ENCODE results near the gene OBSCN.
"Not testable (repeated sequence)": the region's sequence is repeated elsewhere in the genome, so short reads cannot be mapped to it uniquely, and the experiment has no call there.

OBSCN gene

GRCh38 chr1:228262475-228262874 lies 54.6 kb downstream of the OBSCN start:
- no peak for DNase-seq (ENCODE audit: low read depth in 2 of 2)

DNA sequence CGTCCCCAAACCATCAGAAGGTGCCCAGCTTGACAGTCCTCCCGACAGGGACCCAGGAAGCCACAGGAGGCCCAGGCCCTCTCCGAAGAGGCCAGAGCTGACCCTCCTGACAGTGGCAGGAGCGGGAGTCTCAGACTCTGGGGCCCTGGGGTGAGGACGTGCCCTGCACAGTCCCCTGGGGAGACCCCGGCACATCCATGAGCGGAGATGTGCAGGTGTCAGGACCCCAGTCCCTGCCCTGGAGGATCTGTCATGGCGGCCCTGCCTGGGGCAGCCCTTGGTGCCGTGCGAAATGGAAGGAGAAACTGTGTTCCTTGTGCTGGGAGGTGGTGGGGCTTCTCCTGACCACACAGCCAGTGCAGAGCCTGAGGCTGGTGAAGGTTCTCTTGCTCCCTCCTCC lies 55.8 kb downstream of the OBSCN start:
- no peak for DNase-seq (ENCODE audit: low read depth in 2 of 2)

DNA sequence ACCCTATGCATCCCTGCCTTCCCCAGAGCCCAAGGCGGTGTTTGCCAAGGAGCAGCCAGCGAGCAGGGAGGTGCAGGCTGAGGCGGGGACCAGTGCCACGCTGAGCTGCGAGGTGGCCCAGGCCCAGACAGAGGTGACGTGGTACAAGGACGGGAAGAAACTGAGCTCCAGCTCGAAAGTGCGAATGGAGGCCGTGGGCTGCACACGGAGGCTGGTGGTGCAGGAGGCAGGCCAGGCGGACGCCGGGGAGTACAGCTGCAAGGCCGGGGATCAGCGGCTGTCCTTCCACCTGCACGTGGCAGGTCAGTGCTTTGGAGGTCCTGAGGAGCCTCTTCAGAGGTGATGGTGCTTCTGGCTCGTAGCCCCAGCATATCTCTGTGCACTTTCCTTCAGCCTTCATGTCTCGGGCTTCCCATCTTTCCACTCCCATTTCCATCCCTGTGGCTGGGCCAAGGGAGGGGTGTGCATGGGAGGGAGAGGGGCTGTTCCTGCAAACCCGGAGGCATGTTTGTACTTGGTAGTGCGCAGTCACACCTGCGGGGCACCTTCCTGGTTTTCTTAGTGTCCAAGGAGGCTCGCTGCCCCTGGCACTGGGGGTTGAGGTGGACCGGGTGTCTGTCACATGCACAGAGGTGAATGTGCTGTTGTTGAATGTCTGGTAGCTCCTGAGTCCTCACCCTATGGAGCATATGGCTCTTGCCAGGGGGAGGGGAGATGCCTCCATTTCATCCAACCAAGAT lies 56.4 kb downstream of the OBSCN start:
- DNase-seq (ENCODE audit: low read depth in 2 of 2): no peak

GRCh38 chr1:228265167-228265566 lies 57.3 kb downstream of the OBSCN start:
- no peak for DNase-seq (ENCODE audit: low read depth in 2 of 2)

DNA sequence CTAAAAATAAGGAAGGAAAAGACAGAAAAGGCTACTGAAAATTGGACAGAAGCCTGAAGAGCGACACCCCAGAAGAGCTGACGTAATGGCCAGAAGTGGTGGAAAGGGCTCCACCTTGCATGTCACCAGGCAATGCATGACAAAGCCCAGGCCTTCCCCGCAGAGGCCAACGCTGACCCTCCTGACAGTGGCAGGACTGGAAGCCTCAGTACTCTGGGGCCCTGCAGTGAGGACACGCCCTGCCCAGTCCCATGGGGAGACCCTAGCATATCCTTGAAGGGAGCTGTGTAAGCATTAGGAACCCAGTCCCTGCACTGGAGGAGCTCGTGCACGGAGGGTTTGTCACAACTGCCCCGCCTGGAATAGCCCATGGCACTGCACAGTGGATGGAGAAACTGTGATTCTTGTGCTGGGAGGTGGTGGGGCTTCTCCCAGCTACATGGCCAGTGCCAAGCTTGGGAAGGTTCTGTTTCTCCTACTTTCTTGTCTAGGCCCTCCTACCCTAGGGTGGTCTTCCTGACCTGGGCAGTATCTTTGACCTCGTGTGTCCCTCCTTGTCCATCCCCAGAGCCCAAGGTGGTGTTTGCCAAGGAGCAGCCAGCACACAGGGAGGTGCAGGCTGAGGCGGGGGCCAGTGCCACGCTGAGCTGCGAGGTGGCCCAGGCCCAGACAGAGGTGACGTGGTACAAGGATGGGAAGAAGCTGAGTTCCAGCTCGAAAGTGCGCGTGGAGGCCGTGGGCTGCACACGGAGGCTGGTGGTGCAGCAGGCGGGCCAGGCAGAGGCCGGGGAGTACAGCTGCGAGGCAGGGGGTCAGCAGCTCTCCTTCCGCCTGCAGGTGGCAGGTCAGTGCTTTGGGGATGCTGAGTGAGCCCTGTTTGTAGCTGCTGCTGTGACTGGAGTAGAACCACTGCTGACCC lies 60.4 kb downstream of the OBSCN start:
- DNase-seq (ENCODE audit: low read depth in 2 of 2): no peak

- no peak for DNase-seq (ENCODE audit: low read depth in 2 of 2)
Observed at GRCh38 chr1:228268881-228269265, 61.0 kb downstream of the OBSCN start.

DNA sequence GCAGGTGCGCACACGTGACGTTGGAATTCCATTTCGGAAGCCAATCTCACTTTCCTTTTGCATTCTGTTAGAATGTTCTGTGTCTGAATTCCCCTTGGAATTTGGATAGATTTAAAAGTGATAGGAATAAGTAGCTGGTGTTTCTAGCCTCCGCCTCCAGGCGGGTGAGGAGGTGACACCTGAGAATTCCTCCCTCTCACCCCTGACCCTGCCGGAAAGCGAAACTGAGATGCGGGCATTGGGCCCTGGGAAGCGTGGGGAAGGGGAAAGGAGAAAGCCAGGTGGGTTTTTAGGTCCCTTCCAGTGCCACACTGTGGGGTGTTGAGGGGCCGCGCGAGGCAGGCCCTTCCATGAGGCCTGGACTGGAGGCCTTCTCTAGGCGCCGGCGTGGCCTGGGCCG lies 61.6 kb downstream of the OBSCN start:
- not testable (repeated sequence) for DNase-seq (ENCODE audit: low read depth in 2 of 2)

DNA sequence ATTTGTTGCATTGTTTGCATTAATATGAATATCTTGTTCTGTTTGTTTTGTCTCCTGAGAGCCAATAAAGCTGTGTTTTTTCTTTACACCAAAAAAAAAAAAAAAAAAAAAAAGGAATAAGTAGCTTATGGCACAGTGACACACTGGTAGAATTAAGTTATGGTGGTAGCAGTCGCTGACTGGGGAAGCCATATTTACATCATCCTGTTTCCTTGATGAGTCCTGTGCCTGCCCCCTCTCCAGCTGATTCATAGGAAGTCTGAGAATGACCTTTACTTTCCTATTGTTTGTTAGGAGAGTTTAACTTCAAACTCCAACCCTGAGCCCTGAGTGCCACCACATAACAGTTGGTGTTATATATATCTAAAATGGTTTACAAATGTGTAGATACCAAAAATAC lies 62.2 kb downstream of the OBSCN start:
- no peak for DNase-seq (ENCODE audit: low read depth in 2 of 2)

GRCh38 chr1:228271701-228272251 lies 63.9 kb downstream of the OBSCN start:
- no peak for DNase-seq (ENCODE audit: low read depth in 2 of 2)

GRCh38 chr1:228272331-228272791 lies 64.5 kb downstream of the OBSCN start:
- no peak for DNase-seq (ENCODE audit: low read depth in 2 of 2)

DNA sequence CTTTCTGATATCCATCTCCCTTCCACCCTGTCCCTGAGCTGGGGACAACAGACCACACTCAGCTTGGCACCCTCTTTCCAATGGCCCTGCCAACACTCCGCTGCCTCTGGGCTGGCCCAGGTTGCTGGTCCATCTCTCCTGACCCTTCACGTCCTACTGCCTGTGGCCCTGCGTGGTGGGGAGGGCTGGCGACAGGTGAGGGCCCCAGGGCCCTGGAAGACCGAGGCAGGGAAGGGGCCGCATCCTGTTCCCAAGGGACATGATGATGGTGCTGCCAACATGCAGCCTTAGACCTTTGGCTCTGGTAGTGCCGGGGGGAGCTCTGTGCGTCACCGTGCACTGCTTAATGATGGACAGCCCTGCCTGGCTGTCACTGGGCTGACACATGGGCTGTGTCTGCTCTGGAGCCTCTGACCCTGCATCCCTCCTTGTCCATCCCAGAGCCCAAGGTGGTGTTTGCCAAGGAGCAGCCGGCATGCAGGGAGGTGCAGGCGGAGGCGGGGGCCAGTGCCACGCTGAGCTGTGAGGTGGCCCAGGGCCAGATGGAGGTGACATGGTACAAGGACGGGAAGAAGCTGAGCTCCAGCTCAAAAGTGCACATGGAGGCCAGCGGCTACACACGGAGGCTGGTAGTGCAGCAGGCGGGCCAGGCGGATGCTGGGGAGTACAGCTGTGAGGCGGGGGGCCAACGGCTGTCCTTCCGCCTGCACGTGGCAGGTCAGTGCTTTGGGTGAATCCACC lies 65.2 kb downstream of the OBSCN start:
- DNase-seq (ENCODE audit: low read depth in 2 of 2): no peak

- no peak for DNase-seq (ENCODE audit: low read depth in 2 of 2)
Observed at GRCh38 chr1:228273720-228274451, 66.0 kb downstream of the OBSCN start.

GRCh38 chr1:228274452-228275178 lies 66.8 kb downstream of the OBSCN start:
- no peak for DNase-seq (ENCODE audit: low read depth in 2 of 2)

GRCh38 chr1:228275179-228275429 lies 67.3 kb downstream of the OBSCN start:
- no peak for DNase-seq (ENCODE audit: low read depth in 2 of 2)

- peak; percentile 76 to 81 for DNase-seq (ENCODE audit: low read depth in 2 of 2)
Observed at GRCh38 chr1:228275430-228276173, 67.8 kb downstream of the OBSCN start.

DNA sequence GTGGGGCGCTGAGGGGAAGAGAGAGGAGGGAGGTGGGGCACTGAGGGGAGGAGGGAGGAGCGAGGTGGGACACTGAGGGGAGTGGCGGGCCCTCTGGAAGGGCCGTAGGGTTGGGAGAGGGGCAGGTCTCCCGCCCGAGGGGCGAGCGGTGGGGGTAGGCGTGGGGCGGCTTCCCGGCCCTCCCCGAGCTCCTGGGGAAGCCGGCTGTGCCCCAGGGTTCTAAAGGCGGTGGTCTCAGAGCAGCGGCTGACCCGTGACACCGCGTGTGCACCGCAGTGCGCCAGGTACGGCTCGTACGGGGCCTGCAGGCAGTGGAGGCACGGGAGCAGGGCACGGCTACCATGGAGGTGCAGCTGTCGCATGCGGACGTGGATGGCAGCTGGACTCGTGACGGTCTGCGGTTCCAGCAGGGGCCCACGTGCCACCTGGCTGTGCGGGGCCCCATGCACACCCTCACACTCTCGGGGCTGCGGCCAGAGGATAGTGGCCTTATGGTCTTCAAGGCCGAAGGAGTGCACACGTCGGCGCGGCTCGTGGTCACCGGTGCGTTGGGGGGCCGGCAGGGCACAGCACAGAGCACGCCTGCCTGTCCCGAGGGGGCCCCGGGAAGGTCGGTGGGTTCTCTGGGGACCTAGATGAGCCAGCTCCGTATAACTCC lies 68.5 kb downstream of the OBSCN start:
- no peak for DNase-seq (ENCODE audit: low read depth in 2 of 2)

DNA sequence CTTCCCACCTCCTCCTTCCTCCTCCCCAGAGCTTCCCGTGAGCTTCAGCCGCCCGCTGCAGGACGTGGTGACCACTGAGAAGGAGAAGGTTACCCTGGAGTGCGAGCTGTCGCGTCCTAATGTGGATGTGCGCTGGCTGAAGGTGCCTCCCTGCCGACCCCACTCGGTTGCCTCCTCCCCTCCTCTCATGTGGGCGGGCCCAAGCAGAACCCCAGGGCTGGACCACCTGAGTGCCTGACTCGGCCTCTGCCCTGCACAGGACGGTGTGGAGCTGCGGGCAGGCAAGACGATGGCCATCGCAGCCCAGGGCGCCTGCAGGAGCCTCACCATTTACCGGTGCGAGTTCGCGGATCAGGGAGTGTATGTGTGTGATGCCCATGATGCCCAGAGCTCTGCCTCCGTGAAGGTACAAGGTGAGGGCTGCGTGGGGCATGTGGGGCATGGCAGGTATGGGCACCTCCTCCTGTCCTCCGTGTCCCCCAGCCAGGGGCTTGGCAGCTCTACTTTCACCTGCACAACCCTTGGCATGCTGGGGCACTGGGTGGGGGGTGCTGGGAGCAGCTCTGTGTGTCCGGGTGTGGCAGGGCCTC lies 69.2 kb downstream of the OBSCN start:
- no peak for DNase-seq (ENCODE audit: low read depth in 2 of 2)

GRCh38 chr1:228277491-228278431 lies 69.9 kb downstream of the OBSCN start:
- no peak for DNase-seq (ENCODE audit: low read depth in 2 of 2)

Data from stimulated activated CD8-positive, alpha-beta memory T cell treated with anti-CD3 and anti-CD28 coated beads, Interleukin-15, amount 100 ng/mL, for 48 hours (primary cell).